ENCODE data around the gene ANKS3.

GRCh38 chr16:4663465-4663776 is 70.7 kb downstream of the ANKS3 start:
- TF ChIP-seq CTCF (IDR thresholded peaks at IDR 0.05 in 2 of 3, conservative IDR thresholded peaks at IDR 0.05 in 1 of 3; ENCODE audit: borderline replicate concordance in 1 of 3, insufficient read depth in 1 of 3, low read depth in 2 of 3, low read length in 2 of 3) (no peak), POLR2A (IDR thresholded peaks at IDR 0.05; ENCODE audit: borderline replicate concordance, extremely low read depth, insufficient read depth, insufficient read length) (no peak), JUND (IDR thresholded peaks at IDR 0.05) (no peak), ELF1 (IDR thresholded peaks at IDR 0.05; ENCODE audit: borderline replicate concordance, low read depth) (no peak), SIN3A (IDR thresholded peaks at IDR 0.05; ENCODE audit: low read depth) (no peak), MAX (IDR thresholded peaks at IDR 0.05) (no peak), EZH2phosphoT487 (IDR thresholded peaks at IDR 0.05; ENCODE audit: borderline replicate concordance) (no peak), CEBPB (IDR thresholded peaks at IDR 0.05; ENCODE audit: low read depth) (no peak), POLR2AphosphoS5 (IDR thresholded peaks at IDR 0.05; ENCODE audit: low read depth, low read length) (no peak), ATF3 (IDR thresholded peaks at IDR 0.05) (no peak), EZH2 (IDR thresholded peaks at IDR 0.05) (no peak), YY1 (IDR thresholded peaks at IDR 0.05; ENCODE audit: extremely low read depth, insufficient replicate concordance, low read depth, low read length) (no peak), RAD21 (IDR thresholded peaks at IDR 0.05; ENCODE audit: low read depth) (no peak)
